Activated T-cell treated with anti-CD3 and anti-CD28 coated beads for 24 hours (primary cell): ENCODE data around the gene KCND3.

Experiments used
- DNase-seq: peaks from one replicate; pipeline ENCODE4 v3.0.0-alpha.2; 2020; ENCODE audit warnings: low read depth

KCND3 gene

DNA sequence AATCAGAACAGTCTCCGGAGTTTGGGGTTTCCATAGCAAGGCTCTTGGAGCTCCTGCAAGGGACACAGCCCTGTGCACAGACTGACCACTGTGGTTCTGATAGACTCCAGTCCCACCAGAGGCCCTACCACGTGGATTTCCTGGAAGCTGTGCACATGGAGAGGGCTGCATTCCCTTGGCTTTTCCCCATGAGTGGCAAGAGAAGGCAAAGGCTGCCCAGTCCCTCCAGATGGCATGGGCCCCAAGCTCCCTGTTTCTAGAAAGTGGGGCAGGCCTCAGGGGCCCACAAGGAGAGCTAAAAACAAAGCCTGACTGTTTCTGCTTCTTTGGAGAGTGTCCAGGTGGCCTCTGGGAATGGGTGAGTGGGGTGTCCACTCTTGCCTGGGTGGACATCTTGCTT is 146.3 kb downstream of the KCND3 start:
- no peak for DNase-seq

DNA sequence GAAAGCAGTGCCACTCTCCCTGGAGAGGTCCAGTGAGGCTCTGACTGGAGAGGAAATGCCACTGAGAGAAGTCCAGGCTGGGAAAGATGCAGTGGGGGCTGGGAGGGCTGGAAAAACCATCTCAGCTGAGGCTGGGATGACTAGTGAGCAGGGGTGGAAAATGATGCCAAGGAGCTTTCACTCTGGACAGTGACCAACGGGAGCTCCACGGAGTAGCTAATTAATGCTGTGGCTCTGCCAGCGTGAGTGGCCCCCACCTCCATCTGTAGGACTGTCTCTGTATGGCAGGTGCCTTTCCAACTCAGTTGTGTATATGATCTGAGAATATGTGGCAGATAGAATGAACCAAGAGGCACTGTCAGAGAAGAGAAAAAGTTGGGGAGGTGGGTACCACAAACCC is 147.1 kb downstream of the KCND3 start:
- no peak for DNase-seq

DNA sequence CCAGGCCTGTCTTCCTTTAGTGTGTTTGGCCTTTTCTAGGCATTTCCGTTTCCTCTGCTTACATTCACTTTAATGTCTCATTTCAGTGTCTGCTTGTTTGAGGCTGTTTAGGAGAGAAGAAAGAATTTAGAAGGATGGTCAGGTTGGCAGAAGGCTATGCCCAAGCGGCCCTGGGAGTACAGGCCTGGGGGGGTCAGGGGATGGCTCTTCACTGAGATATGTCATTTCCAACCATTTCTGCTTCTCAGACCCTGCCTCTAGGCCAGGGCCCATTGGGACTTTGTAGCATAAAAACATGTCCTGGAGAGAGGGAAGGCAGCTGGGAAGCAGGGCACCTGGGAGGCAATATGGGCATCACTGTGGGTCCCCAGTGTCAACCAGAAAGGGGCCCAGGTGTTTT is 147.7 kb downstream of the KCND3 start:
- no peak for DNase-seq

DNA sequence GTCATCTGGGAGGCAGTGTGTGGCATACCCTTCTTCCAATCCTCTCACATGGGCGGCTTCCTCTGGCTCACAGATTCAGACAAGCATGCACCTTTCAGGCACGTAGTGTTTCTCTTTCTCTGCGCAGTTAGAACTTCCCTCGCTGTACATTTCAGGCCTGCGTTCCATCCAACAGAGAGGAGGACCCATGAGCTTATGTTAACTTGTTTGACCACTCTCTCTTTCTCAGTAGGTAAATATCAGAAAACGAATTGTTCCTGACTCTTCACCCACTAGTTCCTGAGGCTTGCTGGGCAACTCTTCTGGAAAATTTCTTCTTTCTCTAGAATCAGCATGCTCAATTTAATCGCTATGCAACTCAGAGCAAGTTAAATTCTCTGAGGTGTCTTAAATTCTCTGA is 148.3 kb downstream of the KCND3 start:
- no peak for DNase-seq

DNA sequence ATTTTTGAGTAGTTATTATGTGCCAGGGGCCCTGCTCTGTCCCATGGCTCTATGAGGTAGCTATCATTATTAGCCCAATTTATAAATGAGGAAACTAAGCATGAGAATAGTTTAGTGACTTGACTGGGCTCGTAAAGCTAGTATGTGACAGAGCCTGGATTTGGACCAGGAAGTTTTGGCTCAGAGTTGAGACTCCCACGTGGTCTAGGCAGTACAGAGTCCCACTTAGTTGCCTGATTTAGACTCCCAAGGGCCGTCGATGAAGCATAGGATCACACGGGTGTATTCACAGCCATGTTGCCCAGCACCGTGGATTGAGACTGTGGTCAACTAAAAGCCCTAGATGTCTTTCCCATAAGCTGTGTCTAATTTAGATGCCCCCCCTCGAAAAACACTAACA is 152.1 kb downstream of the KCND3 start:
- DNase-seq: no peak

DNA sequence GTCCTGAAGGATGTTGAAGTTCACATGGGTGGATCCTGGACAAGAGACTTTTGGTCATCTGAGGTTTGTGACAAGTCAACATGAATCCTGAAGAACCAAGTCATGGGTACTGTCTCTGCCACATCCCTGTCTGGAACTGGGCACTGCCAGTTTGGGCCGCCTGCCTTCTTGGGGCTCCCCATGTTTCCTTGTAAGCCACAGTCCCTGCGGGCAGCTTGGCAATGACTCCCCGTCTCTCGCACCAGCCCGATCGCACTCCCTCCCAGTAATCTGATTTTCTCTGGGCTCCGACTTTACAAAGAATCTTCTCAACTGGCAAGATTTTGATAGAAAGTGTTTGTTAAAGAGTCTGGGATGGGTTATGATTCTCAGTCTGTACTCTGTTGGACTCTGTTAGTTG is 153.4 kb downstream of the KCND3 start:
- no peak for DNase-seq

DNA sequence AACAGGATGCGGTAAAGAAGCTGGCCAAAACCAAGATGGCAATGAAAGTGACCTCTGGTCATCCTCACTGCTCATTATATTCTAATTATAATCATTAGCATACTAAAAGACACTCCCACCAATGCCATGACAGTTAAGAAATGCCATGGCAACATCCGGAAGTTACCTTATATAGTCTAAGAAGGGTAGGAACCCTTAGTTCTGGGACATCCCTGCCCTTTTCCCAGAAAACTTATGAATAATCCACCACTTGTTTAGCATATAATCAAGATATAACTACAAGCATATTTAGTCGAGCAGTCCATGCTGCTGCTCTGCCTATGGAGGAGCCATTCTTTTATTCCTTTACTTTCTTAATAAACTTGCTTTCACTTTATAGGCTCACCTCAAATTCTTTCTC is 154.0 kb downstream of the KCND3 start:
- DNase-seq: no peak

DNA sequence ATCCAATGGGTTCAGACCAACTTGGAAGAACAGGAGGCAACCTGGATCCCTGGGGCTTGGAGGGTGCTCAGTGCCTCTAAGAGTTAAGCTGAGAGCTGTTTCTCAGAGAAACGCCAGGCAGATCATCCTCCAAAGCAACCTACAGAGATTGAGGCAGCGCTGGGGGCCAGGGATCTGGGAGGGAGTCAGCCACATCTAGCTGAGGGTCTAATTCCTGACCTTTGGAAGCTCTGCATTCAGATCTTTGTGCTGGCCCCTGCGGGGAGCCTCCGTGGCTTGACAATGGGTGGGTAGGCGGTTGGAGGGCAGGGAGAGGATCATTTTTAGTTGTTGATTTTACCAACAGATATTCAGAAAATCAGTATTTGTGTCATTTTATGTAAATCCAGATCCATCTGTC is 154.5 kb downstream of the KCND3 start:
- DNase-seq: no peak

DNA sequence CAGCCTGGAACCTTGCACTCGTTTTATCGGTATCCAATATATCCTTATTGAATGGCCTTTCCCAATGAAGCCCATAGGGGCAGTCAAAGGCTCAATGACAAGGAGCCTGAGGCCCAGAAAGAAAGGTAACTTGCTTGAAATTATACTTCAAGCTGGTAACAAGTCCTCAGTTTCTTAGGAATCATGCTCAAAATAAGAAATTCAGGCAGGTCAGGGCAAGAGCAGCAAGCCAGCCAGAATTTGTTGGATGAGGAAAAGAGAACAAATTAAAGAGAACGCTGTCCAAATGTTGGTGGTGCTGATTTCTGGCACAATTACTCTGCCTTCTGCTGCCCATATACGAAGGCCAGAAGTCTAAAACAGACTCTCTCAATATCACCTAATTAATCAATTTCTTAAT is 156.1 kb downstream of the KCND3 start:
- no peak for DNase-seq

DNA sequence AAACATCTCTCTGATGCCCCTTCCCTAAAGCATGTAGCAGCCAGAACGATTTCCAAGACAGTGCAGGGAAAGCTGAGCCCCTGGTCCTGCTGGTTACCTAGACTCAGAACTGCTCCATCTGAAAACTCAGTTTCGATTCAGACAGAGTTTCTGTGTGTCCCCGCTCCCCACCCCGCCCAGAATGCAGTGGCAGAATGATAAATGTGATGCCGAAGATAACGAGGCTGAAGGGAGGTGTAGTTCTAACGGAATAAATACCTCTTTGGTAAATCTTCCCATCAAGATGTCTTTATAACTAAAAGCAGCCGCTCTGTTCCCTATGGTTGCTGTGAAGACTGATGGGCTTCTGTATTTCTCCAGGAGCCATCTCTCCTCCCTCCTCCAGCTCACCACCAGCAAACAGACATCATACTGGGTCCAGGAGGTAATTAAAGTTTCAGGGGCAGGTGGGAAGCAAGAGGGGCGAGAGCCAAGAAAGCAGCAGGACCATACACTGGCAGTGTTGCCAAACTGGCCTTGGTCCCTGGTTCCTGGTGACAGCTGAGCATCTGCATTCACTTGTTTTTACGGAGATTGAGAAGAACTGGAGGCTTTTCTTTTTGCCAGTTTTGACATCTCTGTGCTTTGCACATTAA is 156.8 kb downstream of the KCND3 start:
- no peak for DNase-seq

DNA sequence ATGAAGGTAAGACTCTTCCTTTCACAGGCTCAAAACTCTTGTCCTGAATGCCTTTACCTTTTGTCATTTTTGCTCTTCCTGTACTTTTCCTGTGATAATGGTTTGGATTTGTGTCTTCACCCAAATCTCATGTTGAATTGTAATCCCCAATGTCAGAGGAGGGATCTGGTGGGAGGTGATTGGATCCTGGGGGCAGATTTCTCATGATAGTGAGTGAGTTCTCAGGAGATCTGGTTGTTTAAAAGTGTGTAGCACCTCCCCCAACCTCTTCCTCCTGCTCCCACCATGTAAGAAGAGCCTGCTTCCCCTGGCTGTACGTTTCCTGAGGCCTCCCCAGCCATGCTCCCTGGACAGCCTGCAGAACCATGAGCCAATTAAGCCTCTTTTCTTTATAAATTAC is 158.3 kb downstream of the KCND3 start:
- DNase-seq: no peak

DNA sequence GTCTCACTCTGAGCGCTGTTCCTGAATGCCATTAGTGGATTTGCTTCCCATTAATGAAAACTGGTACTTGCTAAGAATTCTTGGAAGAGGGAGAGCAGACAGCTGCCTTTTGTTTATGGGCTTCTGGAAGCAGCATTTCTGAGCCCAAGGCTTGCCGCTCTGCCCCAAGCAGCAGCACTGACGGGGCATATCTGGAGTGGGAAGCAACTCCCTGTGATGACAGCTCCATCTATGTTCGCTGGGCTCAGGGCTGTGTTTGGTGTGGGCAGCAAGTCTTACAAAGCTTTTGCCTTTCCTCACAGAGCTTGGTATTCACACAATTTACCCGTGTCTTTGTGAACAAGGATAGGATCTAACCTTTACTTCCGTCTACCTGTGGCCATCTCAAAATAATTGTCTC is 161.5 kb downstream of the KCND3 start:
- no peak for DNase-seq

DNA sequence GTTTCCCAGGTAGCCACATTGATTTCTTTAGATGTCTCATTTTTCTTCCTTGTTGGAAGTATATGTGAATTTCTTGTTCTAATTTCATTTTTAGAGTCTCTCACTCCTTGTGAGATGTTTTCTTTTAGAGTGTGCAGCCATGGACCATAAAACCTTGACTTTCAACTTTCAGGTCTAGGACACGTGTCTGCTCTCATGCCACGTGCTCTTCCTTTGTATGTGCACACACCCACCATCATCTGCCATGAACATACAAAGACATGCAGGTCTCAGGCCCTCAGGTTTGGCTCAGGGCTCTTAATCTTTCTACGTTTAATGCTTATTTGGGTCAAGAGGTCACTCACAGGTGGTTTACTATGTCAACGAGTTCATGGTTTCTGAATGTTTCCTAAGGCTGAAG is 163.2 kb downstream of the KCND3 start:
- DNase-seq: no peak

DNA sequence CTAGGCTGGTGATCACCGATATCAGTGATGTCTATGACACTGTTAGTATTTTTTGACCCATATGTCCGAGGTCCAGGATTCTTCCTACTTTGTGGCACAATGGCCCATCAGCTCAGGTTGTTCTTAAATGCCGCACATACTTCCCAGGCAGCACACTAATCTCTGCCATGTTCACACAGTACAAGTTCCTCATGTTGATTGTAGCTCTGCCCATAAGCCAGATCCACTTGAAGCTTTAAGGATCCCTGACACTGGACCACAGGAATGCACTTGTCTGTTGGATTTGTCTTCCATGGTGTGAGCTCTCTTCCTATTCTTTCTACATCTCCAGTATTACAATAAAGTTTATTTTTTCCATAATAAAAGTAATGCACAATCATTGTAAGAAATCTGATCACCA is 164.3 kb downstream of the KCND3 start:
- no peak for DNase-seq

DNA sequence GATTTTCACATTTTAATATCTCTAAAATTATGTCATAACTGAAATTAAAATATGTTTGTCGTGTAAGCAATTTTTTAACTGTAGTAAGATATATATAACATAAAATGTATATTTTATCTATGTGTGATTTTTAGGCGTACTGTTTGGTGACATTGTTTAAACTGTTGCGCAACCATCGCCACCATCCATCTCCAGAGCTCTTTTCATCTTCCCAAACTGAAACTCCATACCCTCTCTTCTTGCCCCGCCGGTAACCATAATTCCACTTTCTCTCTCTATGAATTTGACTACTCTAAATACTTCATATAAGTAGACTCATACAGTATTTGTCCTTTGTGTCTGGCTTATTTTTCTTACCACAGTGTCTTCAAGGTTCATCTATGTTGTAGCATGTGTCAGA is 167.3 kb downstream of the KCND3 start:
- no peak for DNase-seq

DNA sequence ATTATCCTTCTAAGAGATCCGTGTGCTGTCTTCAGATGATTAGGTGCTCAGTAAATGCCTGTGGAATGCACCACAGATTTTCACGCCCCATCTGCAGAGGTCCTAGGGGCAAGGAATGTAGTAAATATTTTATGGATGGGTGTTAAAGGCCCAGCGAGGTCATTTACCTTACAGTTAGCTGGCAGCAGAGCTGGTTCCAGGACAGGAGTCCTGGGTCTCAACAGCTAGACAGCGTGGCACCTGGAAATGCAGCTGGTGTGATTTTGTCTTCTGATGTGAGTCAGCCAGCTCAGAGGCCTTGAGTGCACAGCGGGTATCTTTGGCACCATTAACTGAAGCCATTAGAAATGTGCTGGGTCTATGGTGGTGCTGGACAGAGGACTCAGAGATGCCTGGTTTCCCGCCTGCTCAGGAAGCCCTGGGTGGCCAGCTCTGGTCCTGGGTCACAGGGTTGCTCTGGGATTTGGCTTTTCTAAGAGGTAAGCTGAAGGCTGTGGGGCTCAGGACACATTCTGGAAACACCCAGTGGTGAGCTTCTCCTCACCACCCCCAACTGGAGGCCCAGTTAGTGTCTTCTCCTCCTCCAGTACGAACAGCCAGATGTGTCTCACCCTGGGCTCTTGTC is 168.2 kb downstream of the KCND3 start:
- no peak for DNase-seq

DNA sequence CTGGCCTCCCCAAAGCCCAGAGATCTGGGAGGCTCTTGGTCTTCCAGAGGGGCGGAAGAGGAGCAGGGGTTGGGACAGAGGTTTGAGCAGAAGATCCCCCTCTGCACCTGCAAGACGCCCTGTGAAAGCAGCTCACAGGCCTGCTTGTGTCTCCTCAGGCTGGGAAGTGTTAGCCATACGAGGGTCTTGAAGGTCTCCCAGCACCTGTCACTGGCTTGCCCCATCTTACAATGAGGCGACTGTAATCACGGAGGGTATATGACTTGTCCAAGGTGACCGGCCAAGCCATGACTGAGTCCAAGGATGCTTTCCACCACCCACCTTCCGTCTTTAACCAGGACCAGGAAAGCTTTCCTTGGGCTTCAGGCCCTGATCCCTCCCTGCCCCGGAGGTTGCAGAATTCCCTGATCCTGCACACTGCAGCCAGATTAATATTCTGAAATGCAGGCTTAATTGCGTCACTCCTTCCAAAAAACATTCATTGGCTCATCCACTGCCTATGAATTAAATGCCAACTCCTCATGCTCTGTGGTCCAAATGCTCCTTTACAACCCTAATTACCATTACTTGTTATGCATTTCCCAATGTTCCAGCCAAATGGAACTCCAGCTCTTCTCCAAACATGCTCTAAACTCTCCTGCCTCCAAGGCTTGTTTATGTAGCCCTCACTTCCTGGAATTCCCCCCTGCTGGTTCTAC is 169.8 kb downstream of the KCND3 start:
- DNase-seq: no peak

DNA sequence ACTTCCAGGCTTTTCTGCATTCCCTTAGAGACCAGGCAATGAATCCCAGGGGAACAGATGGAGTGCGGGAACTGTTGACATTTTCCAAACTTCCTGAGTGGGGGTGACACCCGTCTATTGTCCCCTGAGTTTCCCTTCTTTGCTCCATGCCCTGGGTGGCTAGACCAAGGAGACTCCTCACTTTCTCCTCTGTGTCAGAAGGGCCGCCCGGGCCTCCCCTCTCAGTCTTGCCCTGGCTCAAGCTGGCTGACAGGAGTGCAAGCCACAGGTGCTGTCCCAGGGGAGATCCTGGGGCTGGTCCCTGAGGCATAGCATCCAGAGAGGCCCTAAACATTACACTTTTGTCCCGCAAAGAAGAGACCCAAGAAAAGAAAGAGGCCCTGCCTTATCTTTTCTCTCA is 170.9 kb downstream of the KCND3 start:
- no peak for DNase-seq

DNA sequence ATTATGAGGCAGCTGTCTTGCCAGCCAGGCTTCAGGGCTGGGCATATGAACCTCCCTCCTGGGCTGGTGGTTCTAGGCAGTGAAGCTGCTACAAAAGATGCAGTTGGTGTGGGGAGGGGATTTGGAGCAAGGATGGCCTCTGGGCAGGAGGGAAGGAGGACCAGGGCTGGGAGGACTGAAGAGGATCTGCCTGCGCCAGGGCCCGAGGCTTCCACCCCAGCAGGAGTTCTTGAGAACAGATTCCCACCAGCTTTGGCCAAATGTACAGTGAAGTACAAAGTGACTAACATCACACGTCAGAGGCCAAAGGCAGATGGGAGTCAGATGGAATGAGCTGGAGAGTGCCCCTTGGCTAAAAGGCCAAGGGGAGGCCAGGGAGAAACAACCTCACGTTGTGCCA is 171.4 kb downstream of the KCND3 start:
- no peak for DNase-seq

DNA sequence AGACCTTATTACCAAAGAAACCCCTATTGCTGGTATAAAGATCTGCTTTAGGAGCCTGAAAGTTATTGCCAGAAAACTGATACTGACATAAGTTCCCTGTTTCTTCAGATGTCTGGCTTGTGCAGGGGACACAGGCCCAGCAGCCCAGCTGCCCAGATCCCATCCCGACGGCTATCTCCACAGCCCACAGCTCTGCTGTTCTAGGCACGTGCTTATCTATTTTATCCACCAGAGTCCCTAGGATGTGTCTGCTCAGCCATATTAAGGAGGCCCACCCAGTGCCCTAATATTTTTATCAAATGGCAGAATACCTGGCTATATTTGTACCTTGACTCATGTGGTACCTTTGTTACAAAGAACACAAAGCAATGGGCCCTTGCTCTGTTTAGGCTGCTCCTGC is 174.8 kb downstream of the KCND3 start:
- DNase-seq: no peak

DNA sequence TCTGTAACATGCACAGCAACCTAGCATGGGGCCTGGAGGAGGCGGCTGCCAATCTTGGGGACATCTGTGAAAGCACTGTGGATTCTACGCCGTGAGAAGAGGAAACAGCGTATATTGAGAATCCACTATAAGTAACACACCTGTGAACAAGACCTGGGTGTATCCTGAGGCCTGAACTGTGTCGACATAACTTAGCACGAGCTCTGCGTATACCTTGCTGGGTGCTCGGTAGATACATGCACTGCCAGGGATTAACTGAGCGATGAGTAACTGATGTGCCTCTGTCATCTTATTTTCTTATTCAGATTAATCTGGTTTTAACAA is 175.2 kb downstream of the KCND3 start:
- no peak for DNase-seq

DNA sequence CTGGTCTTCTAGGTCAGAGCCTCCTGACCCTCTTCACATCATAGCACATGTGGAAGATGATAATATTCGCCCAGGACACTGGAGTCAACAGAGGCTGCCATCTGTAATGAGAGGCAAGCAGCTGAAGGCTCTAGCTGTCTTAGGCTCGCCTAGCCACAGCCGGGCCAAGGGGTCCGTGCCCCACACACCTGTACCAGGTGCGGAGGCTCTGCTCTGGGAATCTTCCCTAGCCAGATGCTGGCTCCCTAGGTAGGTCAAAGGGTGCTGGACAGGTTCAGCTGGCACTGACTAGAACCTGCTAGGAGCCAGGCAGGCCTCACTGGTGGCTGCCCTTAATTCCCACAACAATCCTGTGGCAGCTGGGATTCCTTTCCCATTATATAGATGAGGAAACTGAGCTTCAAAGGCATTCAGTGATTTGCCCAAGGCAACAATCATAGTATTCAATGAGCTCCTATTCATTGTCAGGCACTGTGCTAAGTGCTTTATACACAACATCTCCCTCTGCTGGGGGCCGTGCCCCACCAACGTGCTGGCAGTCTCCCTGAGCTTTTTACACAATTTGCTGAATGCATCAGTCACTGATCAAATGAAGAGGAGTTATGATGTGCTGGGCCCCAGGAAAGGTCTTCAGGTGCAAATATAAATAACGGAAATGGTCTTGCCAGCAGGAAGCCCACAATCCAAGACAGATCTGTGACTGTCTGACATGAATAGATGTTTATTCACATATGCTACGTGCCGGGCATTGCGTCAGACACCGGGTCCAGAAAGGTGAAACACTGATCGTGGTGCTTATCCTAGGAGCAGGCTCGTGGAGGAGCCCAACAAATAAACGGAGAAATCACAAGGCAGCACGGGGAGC is 175.8 kb downstream of the KCND3 start:
- DNase-seq: no peak

DNA sequence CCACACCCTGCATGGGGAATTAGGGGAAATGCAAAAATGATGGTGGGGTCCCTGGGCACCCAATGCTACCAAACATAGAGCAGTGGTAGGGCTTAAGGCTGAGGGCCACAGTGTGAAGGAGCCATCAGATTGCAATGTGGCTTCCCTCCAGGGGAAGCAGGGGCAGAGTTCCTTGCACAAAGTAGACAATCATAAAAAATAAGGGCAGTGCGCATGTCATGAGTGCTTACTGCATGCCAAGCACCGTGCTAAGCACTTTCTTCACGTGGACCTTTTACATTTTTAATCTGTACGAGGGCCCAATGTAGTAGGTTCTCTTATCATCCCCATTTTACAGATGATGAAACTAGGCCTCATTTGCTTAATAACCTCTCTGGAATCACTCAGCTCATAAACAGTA is 177.2 kb downstream of the KCND3 start:
- no peak for DNase-seq
